ENCODE results near the gene FRAS1. TPM values are rescaled to one million over a fixed set of nuclear protein-coding genes. Genes with fewer than 3 reads are reported as not detected.

FRAS1 gene
- total and polyA plus RNA-seq, 11 donors: 0.57 to 13.4 (median 3.2) TPM

DNA sequence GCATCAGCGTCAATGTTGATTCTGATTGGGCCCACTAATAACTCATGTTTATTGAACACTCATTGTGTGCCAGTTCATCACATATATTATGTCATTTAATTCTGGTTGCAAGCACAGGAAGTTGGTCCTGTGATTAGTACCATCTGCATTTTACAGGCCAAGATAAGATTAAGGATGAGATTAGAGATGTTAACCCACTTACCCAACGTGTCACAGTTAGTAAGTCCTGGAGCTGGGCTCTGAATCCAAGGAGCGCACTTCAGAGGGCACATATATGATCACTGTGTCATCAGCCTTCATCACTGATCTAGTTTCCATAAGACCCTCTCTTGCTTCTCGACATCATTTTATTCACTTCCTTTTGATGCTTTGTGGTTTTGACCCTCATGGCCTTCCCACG, 289.1 kb downstream of the FRAS1 start:
- Histone ChIP-seq H3K27ac (no peak overlapping the region), H3K27me3 (no peaks in the 10 kb centered on the region), H3K9me3 (no peaks in the 10 kb centered on the region), H3K36me3 (no peaks in the 10 kb centered on the region), H3K4me1 (no peaks in the 10 kb centered on the region), H3K4me3 (no peak overlapping the region)
- no peak for ATAC-seq
- no peak for DNase-seq
- TF ChIP-seq, protein P1, sequence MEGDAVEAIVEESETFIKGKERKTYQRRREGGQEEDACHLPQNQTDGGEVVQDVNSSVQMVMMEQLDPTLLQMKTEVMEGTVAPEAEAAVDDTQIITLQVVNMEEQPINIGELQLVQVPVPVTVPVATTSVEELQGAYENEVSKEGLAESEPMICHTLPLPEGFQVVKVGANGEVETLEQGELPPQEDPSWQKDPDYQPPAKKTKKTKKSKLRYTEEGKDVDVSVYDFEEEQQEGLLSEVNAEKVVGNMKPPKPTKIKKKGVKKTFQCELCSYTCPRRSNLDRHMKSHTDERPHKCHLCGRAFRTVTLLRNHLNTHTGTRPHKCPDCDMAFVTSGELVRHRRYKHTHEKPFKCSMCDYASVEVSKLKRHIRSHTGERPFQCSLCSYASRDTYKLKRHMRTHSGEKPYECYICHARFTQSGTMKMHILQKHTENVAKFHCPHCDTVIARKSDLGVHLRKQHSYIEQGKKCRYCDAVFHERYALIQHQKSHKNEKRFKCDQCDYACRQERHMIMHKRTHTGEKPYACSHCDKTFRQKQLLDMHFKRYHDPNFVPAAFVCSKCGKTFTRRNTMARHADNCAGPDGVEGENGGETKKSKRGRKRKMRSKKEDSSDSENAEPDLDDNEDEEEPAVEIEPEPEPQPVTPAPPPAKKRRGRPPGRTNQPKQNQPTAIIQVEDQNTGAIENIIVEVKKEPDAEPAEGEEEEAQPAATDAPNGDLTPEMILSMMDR (IDR thresholded peaks at IDR 0.05): no peak
- no peak for TF ChIP-seq POLR2A (IDR thresholded peaks at IDR 0.05)
- intact Hi-C loops (cut with DNase I): no loop called here
- 83 to 89% (median 86%) methylated on average over 5 of the region's 5 CpGs for whole genome bisulfite sequencing, 4 donors

DNA sequence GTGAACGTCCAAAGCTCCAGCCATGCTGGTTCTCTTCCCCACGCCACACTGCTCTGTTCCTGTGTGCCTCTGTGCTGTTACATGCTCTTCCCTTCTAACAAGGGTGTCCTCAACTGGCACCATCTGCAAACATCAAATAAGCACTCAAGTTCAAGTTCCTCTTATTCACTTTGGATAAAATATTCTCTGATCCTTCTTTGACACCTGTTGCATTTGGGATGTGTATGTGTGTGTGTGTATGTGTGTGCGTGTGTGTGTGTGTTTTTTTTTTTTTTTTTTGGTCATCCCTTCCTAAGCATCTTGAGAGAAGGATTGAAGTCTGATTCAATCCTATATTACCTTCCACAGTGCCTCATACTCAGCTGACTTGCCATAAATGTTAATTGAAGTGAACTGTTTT, 290.4 kb downstream of the FRAS1 start:
- no peak overlapping the region for H3K4me3 ChIP-seq
- TF ChIP-seq POLR2A (IDR thresholded peaks at IDR 0.05): no peak
- TF ChIP-seq, protein P1 (IDR thresholded peaks at IDR 0.05): no peak
- H3K9me3 ChIP-seq: no peaks in the 10 kb centered on the region
- H3K27me3 ChIP-seq: no peaks in the 10 kb centered on the region
- H3K36me3 ChIP-seq: no peaks in the 10 kb centered on the region
- WGBS, 4 donors: 85 to 95% (median 92%) methylated on average over 3 of the region's 3 CpGs
- DNase-seq (no peak), ATAC-seq (no peak)
- no peaks in the 10 kb centered on the region for H3K4me1 ChIP-seq
- intact Hi-C loops (cut with DNase I): no loop called here
- H3K27ac ChIP-seq: no peak overlapping the region

DNA sequence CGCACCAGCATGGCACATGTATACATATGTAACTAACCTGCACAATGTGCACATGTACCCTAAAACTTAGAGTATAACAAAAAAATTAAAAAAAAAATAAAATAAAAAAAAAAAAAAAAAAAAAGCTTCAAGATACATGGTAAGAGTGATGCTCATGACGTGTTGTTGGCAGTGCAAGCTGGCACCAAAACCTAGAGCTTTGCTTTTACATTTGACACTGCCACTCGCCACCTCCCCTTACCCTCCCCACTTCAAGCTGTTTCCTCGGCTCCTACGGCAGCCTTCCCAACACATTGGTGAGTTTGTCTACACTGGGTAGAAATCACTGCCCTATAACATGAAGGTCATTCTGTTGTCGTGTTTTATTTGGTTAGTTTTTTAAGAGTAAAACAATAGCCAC, 296.8 kb downstream of the FRAS1 start:
- WGBS, 4 donors: 90 to 94% (median 91%) methylated on average over 5 of the region's 6 CpGs
- intact Hi-C loops (cut with DNase I): no loop called here

DNA sequence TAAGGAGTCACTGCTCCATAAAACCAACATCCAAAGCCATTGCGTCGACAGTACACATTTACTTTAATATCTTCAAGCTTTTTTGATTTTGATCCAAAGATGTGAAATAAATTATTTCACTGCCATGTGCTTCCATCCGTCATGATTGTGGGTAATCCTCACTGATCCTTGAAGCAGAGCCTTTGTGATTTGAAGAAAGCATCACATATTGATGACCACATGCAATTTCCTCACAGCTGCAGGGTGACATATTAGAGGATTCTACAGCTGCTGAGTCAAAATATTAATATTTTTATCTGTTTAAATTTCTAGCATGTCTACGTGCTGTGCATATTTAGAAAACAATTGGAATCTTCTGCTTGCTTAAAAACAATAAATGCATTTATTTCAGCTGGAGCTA, 297.7 kb downstream of the FRAS1 start:
- intact Hi-C loops (cut with DNase I): no loop called here
- Histone ChIP-seq H3K4me1 (no peaks in the 10 kb centered on the region), H3K27ac (no peak overlapping the region), H3K9me3 (no peaks in the 10 kb centered on the region), H3K36me3 (no peaks in the 10 kb centered on the region), H3K27me3 (no peaks in the 10 kb centered on the region), H3K4me3 (no peak overlapping the region)
- TF ChIP-seq POLR2A (IDR thresholded peaks at IDR 0.05): no peak
- TF ChIP-seq, protein P1 (IDR thresholded peaks at IDR 0.05): no peak
- DNase-seq (no peak), ATAC-seq (no peak)
- WGBS, 4 donors: 67 to 93% (median 91%) methylated on average over 4 of the region's 4 CpGs

More for the DNA sequence above, 296.8 kb downstream of the FRAS1 start:
- Histone ChIP-seq H3K9me3 (no peaks in the 10 kb centered on the region), H3K27ac (no peak overlapping the region), H3K27me3 (no peaks in the 10 kb centered on the region), H3K36me3 (no peaks in the 10 kb centered on the region), H3K4me3 (no peak overlapping the region), H3K4me1 (no peaks in the 10 kb centered on the region)
- TF ChIP-seq, protein P1 (IDR thresholded peaks at IDR 0.05): no peak
- TF ChIP-seq POLR2A (IDR thresholded peaks at IDR 0.05): no peak
- DNase-seq (no peak), ATAC-seq (no peak)

Data from heart left ventricle (tissue), 16 donors.